ENCODE results near the gene TLL1.

Gene TLL1

DNA sequence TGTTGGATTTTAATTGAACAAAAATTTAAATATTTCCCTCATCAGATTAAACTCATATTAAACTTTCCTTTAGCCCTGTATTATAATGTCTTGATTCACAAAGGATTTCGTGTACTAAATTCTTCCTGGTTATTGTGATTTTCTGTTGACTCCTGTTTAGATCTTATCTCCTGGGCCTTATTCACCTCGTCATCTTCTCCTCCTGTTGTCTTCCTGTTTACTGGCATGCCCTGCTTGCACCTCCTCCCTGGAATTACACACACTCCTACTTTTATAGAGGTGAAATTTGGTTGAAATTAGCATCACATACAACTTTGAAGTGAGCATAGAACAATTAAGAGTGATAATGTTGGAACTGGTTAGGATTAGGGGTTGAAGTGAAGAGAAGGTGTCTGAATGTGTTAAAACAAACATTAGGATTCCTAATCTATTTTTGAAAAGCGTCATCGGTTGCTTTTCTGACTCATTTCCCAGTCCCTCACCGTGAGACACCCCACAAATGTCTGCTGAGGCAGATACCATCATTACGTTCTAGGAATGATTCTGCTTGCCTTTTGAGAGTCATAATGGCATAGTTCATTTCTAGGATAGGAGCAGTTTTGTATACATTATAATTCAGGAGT lies 32.5 kb downstream of the TLL1 start:
- no peak for DNase-seq

DNA sequence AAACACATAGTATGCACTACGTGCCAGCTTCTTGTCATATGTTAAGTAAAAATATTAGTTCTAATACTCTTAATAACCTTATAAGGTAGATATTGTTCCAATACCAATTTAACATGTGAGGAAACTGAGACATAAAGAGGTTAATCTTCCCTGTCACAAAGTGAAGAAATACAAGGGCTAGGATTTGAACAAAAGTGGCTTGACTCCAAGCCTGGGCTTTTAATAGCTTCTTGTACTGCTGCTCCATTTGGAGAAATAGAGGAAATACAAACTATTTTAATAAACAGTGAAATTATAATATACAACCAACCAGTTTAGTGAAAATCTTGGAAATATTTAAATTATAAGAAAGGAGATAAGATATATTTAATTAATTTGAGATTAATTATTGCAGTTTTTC lies 33.2 kb downstream of the TLL1 start:
- no peak for DNase-seq

DNA sequence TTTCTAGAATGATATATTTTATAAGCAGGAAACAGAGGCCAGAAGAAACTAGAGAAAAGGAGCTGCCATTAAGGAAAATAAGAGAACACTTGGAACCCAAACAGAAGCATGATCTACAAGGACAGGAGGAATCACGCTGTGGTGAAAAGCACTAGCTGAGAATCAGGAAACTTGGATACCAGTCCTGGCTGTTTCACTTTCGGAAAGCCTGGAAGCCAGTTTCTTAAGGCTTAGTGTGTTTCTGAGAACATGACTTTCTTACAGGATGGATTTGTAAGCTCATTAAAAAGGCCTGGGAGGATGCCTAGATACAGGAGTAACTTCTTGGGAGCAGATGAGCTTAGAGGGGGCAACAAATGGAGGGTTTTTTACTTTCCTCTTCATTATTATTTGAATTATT lies 36.9 kb downstream of the TLL1 start:
- DNase-seq = no peak

DNA sequence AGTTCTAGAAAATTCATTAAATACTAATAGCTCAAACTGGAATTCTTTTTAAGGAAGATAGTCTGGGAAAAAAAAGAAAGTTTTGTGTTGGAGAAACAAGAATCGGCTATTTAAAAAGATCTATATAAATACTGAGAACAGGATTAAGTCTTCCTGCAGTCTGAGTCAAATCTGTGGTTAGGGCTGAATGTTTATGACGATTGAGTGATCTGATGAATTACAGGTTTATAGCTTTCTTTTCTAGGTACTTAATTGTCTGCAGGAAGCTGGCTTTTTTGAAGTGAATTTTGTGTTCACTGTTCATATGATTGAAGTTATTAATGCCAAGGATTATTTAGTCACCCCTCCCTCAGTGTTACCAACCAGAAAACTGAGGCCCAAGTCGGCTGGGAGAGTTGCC lies 42.2 kb downstream of the TLL1 start:
- no peak for DNase-seq

DNA sequence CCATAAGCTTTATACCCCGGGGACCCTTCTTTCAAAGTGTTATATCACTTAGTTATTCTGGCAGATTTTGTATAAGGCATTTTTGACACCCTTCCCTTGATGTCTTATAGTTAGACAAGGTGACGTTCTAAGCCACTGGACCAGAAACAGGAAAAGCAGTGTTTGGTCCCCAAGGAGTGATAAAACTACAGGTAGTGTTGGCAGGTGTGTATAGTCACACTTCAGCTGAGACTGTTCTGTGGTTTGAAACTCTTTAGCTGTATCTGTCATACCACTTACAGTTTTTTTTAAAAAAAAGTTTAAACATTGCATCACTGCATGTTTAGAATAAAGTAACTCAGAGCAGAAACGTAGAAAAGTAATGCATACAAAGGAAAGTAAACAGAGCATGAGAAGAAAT lies 48.5 kb downstream of the TLL1 start:
- DNase-seq = no peak

DNA sequence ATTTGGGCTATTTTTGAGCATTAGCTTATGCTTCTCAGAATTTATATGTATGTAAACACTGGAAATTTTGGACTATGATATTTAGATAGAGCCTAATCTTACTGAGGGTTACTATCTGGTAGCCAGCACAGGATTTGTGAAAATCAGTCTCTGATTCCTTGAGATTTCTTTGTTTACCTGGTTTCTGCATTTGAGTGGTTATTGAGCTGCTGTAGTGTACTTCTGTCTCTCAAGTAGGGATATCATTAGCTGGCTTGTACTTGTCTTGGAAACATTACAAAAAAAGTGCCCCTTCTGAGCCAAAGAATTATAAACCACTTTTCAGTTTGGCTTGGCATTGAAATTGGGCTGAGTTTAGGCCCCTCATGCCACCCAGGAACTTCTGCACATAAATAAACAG lies 49.7 kb downstream of the TLL1 start:
- no peak for DNase-seq

DNA sequence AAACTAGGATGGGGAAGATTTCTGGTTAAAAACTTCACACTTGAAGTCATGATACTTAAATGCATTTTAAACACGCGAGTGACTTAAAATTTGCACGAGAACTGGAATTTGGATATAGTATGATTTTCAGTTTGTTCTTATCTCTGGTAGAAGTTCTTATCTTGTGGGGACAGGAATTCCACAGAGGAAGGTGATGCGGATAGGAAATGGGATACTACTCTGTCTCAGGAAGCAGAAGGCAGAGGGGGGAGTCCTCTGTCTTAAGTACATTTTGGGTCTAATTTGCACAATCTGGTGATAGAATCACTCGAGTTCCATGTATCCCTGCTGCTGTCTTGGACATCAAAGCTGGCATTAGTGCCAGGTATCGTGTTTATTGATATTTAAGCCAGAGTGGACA lies 53.3 kb downstream of the TLL1 start:
- DNase-seq = no peak

DNA sequence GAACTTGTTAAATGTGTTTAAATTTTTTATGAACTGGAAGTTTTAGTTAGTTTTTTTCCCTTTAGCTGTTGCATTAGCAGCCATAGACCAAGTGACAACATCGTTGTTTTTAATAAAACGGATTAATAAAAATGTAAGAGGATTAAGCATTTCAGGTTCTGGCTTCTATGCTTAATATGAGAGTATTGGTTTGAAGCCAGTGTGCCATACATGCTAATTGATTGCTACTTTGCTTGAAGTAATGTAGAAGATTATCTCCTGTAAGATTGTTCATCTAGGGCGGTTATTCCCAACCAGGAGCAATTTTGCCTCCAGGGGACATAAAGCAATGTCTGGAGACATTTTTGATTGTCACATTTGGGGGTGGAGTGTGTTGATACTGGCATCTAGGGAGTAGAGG lies 54.3 kb downstream of the TLL1 start:
- no peak for DNase-seq

DNA sequence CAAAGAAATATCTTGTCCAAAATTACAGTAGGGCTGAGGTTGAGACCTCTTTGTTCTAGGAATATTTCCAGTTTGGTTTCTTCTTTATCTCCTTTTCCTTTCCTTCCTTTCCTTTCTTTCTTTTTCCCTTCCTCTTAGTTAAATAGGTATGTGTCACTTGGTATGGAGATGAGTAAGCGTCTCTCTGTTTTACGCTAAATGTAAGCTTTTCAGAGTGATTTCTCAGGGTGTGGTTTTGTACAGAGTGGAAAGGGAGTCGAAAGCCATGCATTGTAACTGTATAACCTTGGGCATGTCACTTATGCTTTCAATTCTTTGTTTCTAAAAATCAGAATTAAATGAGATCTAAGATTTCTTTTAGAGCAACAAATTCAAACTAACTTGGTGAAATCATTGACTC lies 54.8 kb downstream of the TLL1 start:
- no peak for DNase-seq

DNA sequence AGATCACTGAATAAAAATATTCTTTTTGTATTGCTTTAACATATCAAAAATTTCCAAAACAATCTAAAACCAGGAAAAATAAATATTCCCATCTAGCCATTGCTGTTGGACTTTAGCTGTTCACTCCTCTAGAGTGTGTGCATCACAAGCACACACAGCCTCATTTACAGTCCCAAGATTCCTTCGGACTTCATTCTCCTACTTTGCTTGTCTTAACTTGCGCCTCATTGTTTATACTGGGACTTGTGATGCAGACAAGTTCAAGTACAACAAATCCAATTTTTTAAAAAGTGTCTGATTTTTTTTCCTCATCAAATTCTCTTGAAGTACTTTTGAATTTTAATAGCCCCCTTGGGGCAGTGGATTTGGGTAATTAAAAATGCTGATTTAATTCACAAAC lies 55.6 kb downstream of the TLL1 start:
- no peak for DNase-seq

DNA sequence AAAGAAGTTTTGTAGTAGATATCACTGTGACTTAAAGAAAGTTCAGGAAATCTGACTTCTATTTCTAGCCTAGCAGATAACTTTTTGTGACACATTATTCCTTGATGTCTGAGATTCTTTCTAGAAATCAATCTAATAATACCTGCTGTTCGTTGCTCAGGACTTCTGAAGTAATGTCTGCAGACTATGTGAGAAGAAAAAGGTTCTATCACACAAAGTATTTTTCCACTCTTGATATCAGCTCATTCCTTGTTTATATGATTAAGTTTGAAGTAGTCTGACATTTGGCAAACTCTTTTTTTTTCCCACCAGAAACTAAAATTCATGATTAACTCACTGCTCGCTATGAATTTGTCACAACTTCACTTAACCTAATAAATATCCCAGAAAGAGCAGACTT lies 56.6 kb downstream of the TLL1 start:
- DNase-seq = no peak

DNA sequence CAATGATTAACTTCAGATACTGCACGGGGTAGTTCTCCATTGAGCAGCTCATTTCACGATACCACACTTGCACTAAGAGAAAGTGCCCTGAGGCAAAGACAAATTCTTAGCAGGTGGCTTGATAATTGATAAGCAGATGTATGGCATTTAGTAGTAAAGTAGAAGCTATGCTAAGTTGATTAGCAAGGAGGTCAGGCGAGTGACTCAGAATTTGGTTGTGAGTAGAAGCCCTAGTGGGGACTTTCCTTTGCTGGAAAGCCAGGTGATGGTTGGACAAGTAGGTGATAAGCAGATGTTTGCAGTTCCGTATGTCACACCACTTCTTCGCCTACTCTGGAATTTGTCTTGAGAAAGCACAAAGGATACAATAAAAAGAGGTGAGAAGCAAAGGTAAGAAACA lies 58.7 kb downstream of the TLL1 start:
- DNase-seq = no peak

DNA sequence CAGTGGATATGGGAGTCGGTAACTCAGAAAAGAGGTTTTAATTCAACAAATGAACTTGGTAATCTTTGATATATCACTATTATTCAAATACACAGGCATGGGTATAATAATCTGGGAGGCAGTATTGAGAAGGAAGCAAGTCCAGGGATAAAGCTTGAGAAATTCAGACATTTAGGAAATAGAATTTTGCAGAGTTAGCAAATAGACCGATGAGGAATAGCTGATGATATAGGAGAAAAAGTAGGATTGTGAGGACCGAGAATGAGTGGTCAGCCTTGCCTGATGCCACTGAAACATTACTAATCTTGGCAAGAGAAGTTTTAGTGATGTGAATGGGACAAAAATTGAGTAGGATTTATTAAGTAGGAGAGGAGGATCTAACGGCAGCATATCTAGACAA lies 71.9 kb downstream of the TLL1 start:
- DNase-seq = no peak

DNA sequence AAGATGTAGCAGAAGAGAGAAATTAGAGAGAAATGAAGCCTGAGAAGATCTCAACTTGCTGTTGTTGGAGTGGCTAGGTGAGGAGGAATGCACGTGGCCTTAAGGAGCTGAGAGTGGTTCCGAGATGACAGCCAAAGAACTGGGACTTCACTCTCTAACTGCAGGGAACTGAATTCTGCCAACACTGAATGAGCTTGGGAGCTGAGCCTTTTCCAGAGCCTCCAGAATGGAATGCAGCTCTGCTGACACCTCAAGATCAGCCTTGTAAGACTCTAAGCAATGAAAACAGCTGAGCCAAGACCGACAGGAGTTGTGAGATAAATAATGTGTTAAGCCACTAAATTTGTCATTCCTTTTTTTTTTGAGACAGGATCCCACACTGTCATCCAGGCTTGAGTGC lies 73.0 kb downstream of the TLL1 start:
- DNase-seq = no peak

DNA sequence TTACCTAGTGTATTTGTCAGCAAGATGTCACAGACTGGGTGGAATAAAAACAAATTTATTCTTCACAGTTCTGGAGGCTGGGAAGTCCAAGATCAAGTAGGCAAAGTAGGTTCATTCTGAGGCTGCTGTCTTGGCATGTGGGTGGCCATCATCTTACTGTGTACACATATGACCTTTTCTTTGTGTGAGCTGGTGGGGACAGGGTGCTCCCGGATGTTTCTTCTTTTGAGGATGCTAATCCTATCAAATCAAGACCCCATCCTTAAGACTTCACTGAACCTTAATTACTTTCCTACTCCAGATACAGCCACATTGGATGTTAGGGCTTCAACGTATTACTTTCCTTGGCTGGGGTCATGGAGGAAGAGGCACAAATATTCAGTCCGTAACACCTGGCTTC lies 74.0 kb downstream of the TLL1 start:
- DNase-seq = no peak

DNA sequence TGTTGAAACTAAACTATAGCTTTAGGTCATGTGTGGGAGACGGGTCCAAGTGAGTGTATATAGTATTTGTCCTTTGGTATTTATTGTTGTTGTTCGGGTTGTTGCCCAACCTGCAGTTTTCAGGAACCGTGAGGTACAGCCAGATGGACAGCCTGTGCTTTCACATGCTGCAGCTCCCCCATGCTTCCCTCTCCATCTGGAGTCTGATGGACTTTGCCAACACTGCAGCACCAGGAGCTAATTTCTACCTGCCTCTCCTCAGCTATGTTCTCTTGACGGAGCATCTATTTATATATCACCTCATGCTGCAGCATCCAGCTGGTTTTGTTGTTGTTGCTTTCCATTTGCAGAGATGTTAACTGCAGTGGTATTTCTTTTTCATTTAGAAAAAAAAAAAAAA lies 80.1 kb downstream of the TLL1 start:
- no peak for DNase-seq

DNA sequence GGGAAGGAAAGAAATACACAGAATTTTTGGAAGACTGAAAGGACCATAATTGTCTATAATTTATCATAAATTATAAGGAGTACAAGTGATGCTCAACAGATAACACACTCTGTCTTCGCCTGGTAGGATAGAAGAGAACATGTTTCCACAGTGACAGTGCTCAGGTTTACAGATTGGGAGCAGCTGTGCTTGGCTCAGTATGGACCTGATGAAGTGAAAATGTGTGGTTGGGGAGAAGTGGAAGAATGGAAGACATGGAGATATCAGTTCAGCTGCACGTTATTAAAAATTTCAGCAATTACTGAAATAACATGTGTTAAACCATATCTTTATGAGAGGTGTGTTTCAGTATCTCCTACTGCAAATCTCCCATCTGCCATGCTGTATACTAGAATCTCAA lies 90.6 kb downstream of the TLL1 start:
- no peak for DNase-seq

DNA sequence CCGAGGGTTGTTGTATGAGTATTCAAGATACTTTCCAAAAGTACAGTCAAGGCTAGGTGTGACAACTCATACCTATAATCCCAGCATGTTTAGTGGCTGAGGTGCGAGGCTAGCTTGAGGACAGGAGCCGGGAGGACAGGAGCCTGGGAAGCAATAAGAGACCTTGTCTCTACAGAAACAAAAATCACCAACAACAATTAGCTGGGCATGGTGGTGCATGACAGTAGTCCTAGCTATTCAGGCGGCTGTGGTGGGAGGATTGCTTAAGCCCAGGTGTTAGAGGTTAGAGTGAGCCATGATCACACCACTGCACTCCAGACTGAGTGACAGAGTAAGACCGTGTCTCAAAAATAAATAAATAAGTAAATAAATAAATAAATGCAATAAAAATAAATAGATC lies 91.6 kb downstream of the TLL1 start:
- no peak for DNase-seq

DNA sequence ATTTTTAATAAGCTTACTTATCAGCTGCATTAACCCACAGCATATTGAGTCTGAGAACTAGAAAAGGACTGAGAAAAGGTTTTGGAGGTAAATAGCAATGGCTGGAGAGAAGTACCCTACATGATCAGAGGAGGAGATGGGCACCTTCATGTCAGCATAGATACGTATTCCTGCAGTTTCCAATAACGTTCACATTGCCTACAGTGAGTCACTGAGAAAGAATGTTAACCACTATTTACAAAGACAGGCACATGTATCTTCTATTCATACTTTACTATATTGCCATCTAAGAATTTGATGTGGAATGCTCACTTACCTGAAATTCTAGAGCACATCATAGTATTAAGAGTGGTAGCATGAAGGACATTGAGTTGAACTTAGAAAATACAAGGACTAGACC lies 92.5 kb downstream of the TLL1 start:
- DNase-seq = no peak

DNA sequence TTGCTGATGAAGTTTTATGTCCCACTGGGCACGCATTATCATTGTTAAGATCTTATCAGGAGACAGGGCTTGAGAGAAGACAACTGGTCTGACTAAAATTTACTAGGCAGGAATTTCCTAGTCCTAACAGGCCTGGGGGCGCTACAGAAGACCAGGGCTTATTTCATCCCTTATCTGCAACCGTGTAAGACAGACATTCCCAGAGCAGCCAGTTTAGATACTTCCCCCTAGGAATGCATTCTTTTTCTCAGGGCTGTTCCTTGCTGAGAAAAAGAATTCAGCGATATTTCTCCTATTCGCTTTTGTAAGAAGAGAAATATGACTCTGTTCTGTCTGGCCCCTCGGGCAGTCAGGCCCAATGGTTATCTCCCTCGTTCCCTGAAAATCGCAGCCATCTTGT lies 93.8 kb downstream of the TLL1 start:
- DNase-seq = no peak

DNA sequence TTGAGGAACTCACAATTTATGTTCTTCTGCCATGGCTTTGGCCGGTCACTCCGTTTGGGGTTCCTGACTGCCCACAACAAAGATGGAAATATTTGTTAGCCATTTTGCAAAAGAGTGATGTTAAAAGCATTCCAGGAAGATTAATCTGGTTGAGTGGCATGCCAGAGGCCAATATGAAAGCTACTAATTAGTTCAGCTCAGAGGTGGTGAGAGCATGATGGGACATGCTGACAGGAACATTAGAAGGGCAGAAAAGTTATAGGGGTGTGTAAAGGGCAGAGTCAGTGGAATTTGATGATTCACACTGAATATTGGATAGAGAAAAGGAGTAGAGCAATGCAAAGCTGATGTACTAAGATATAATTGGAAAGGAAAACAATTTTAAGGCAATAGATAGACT lies 94.4 kb downstream of the TLL1 start:
- DNase-seq = peak; percentile 44

DNA sequence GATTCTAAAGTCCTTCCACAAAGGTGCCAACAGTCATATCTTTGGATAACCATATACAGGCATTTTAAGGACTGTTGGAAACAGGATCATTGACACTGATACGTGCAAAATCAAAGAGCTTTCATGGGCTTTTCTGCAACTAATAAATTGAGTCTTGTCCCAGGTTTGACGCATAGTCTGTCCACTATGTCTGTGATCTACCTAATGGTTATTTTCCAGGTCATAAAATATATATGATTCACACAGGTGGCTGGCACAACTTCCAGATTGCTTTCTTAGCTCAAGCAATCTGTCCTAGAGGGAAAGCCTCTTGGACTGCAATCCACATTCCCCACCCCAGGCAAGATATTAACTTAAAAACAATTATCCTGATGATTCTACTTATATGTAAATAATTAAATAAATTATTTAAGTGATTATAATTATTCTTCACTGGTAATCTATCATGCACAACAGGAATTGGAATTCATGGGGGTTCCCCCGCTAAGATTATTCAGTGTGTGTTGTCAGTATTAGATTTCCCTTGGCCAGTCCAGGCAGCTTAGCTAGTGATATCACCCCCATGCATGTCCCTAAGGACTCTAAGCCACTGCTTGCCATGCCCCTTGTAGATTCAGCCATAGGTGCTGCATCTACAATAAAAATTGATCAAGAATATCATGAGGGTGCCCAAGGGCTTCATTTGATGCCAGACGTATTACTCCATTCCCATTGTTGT lies 97.8 kb downstream of the TLL1 start:
- DNase-seq = no peak

DNA sequence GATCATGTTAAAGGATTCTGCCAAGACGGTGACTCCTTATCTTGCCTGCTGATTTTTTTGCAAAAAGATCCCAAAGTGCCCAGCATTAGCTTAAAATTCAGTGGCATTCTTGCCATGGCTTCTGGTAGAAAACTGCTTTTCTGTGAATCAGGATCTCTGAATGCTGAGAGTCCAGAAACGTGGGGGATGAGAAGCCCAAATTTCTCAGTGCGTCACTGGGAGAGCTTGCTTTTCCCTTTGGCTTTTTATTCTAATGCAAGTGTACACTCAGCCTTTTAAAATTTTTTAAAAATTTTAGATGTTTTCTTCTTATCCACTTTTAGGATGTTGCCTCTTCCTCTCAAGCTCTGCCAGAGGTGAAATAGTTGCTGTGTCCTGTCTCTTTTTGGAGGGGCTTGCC lies 98.4 kb downstream of the TLL1 start:
- no peak for DNase-seq

DNA sequence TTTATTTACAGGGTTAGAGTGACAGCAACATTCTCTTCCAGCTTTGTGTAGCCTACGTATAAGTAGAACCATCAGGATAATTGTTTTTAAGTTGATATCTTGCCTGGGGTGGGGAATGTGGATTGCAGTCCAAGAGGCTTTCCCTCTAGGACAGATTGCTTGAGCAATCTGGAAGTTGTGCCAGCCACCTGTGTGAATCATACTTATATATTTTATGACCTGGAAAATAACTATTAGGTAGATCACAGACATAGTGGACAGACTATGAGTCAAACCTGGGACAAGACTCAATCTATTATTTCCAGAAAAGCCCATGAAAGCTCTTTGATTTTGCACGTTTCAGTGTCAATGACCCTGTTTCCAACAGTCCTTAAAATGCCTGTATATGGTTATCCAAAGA lies 98.9 kb downstream of the TLL1 start:
- peak; percentile 30 for DNase-seq

DNA sequence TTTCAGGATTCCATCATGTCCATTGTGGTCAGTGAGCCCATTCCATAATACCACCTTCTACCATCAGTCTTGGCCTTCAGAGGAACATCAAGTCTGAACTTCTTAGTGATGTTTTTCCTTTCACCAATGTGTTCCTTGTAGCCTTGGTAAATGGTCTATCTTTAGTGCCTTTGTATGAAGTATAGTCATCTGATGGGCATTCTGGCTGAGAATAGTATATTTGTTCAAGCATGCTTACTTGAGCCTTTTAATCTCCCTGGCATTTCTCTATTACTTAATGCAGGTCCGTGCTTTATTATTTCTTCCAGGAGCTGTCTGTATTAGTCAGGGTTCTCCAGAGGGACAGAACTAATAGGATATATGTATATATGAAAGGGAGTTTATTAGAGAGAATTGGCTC lies 99.7 kb downstream of the TLL1 start:
- DNase-seq = no peak
